Measurements from ENCODE around the gene GALNT17.

GALNT17 gene

GRCh38 chr7:71444130-71444529 lies 312.2 kb downstream of the GALNT17 start:
- no peak for FAIRE-seq
- TF ChIP-seq POLR2A (IDR thresholded peaks at IDR 0.05; ENCODE audit: low read depth, low read length) (no peak), TAF1 (IDR thresholded peaks at IDR 0.05; ENCODE audit: borderline replicate concordance, low read depth, low read length) (no peak), POLR2AphosphoS5 (IDR thresholded peaks at IDR 0.05; ENCODE audit: low read depth, low read length) (no peak)
- DNase-seq (ENCODE audit: insufficient read length) = no peak

DNA sequence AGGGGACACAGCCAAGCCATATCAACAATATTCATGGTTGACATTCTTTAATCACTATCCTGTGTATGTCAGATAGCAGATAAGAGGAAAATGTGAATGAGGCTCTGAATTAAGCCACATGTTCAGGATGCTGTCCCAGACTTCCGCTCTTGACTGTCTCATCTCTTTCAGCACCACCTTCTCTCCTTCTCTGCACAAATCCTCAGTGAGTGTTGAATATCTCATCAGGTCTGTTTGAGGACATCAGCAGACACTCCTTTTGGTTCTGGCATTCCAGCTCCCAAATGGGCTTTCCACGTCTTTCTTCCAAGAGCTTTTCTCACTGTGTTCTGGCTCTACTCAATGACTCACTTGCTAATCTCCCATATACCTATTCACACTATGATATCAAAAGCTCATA lies 321.7 kb downstream of the GALNT17 start:
- no peak for FAIRE-seq
- DNase-seq (ENCODE audit: insufficient read length) = no peak
- TF ChIP-seq POLR2A (IDR thresholded peaks at IDR 0.05; ENCODE audit: low read depth, low read length) (no peak), TAF1 (IDR thresholded peaks at IDR 0.05; ENCODE audit: borderline replicate concordance, low read depth, low read length) (no peak), POLR2AphosphoS5 (IDR thresholded peaks at IDR 0.05; ENCODE audit: low read depth, low read length) (no peak)

DNA sequence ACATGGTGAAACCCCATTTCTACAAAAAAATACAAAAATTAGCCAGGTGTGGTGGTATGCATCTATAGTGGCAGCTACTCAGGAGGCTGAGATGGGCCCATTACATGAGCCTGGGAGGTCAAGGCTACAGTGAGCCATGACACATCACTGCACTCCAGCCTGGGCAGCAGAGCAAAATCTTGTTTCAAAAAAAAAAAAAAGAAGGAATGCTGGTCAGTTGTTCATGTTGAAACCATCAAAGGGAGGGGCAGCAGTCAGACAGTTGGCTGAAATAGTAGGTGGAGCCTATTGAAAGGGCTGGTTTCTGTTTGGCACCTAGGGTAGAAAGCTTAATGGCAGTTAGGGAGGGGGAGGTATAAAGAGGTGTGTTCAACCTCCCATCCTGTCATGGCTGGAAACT lies 323.0 kb downstream of the GALNT17 start:
- no peak for TF ChIP-seq POLR2AphosphoS5 (IDR thresholded peaks at IDR 0.05; ENCODE audit: low read depth, low read length)
- DNase-seq (ENCODE audit: insufficient read length) = no peak
- no peak for FAIRE-seq

DNA sequence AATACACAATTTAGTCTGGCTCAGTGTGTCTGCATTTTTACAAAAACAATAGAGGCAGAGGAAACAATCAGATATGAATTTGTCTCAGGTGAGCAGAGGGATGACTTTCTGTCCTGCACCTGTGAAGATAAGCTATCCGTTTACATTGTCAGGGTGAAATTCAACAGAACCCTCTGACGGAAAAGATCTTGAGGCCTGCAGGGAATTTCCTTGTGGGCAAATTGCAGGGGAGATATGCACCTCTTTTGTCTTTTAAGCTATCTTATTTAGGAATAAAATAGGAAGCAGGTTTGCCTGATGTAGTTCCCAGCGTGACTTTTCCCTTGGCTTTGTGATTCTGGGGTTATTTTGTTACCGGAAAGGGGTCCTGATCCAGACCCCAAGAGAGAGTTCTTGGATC lies 325.1 kb downstream of the GALNT17 start:
- FAIRE-seq (no peak), DNase-seq (ENCODE audit: insufficient read length) (no peak)
- no peak for TF ChIP-seq POLR2AphosphoS5 (IDR thresholded peaks at IDR 0.05; ENCODE audit: low read depth, low read length)
- no peak for TF ChIP-seq TAF1 (IDR thresholded peaks at IDR 0.05; ENCODE audit: borderline replicate concordance, low read depth, low read length)
- no peak for TF ChIP-seq POLR2A (IDR thresholded peaks at IDR 0.05; ENCODE audit: low read depth, low read length)

DNA sequence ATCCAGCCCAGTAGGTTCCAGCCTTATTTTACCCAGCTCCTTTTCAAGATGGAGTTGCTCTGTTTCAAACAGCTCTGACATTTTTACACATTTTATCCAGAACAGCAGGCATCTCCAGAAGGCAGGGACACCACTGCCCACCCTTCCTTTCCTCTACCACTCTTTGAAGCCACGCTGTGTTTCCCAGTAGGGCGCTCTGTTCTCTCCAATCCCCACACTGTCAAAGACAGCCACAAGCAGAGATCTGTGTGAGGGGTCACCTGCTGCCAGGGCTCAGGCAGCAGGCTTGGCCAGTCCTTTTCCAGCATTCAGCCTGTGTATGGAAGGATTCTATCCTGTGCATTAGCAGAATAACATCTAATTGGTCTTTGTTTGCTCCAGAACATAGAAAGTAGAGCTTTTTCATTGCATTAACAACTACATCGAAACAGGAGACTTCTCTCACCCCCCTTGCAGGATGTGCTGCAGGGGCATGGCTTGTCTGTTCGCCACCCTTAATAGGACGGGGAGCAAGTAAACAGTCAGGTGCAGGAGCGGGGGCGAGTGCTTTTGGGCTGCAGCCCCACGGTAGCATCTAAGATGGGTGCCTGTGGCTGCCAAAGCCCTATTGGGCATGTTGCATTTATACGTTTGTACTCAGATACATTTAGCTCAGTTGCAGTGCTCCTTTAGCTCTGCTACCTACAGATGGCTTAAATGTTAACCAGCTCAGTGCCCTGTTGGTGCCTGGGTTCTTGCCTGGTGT lies 326.1 kb downstream of the GALNT17 start:
- DNase-seq (ENCODE audit: insufficient read length) (no peak), FAIRE-seq (no peak)
- TF ChIP-seq POLR2AphosphoS5 (IDR thresholded peaks at IDR 0.05; ENCODE audit: low read depth, low read length) = no peak

DNA sequence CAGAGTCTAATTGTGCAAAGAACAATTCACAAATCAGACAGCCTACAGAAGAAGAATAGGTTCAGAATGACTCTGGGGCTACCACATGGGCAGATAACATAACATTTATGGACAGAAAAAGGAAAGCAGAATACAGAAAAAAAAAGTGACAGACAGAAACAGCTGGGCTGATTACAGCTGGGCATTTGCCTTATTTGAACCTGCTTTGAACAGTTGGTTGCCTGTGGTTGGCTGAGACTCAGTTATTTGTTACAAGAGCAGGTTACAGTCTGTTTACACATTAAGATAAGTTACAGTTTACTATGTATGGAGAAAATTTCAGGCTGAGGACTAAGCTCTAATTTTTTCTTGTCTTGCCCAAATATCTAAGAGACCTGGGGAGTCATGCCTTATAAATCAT lies 327.2 kb downstream of the GALNT17 start:
- no peak for FAIRE-seq
- DNase-seq (ENCODE audit: insufficient read length) = no peak

DNA sequence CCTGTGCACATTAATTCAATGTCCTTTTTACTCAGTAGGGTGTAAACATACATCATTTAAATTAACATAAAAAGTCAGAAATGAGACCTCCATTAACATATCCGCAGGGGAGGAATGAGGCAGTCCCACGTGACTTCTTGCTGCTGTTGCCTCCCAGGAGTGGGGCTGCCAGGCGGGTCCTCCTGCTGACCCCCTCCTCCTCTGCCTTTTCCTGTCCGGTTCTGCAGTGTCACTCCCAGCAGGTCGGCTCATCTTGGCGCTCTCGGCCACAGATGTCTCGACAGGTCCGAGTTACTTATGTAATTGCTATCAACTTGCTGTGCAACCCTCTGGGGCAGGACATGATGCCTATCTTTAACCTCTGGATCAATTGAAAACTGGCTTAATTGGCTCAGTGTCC lies 329.6 kb downstream of the GALNT17 start:
- no peak for TF ChIP-seq POLR2AphosphoS5 (IDR thresholded peaks at IDR 0.05; ENCODE audit: low read depth, low read length)
- no peak for TF ChIP-seq POLR2A (IDR thresholded peaks at IDR 0.05; ENCODE audit: low read depth, low read length)
- TF ChIP-seq TAF1 (IDR thresholded peaks at IDR 0.05; ENCODE audit: borderline replicate concordance, low read depth, low read length) = no peak
- FAIRE-seq (no peak), DNase-seq (ENCODE audit: insufficient read length) (no peak)

More for the DNA sequence above, 327.2 kb downstream of the GALNT17 start:
- TF ChIP-seq TAF1 (IDR thresholded peaks at IDR 0.05; ENCODE audit: borderline replicate concordance, low read depth, low read length) (no peak), POLR2AphosphoS5 (IDR thresholded peaks at IDR 0.05; ENCODE audit: low read depth, low read length) (no peak), POLR2A (IDR thresholded peaks at IDR 0.05; ENCODE audit: low read depth, low read length) (no peak)

- no peak for FAIRE-seq
- no peak for TF ChIP-seq TAF1 (IDR thresholded peaks at IDR 0.05; ENCODE audit: borderline replicate concordance, low read depth, low read length)
- TF ChIP-seq POLR2AphosphoS5 (IDR thresholded peaks at IDR 0.05; ENCODE audit: low read depth, low read length) = no peak
- TF ChIP-seq POLR2A (IDR thresholded peaks at IDR 0.05; ENCODE audit: low read depth, low read length) = no peak
- DNase-seq (ENCODE audit: insufficient read length) = no peak
Measured at GRCh38 chr7:71465741-71466189, 333.8 kb downstream of the GALNT17 start.

DNA sequence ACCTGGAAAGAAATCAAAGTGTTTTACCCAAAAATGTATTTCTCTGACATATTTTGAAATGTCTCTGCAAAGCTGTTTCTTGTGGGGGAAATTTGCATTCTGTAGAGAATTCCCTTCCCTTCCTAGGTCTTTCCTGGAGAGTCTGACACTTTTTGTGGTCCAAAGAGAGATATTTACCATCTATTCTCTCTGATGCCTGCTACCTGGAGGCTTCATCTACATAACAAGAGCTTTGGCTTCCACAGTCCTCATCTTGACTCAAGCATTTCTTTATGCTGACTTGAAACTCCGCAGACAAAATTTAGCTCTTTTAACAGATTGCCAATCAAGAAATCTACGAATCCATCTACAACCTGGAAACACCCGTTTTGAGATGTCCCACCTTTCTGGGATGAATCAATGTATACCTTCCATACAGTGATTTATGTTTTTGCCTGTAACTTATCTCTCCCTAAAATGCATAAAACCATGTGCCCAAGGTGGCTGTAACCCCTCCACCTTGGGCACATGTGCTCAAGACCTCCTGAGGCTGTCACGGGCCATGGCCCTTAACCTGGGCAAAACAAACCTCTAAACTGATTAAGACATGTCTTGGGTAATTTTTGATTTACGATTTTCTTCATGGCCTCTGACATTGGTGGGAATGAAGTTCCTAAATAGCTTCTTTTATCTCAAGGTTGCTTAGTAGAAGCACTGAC lies 334.7 kb downstream of the GALNT17 start:
- TF ChIP-seq POLR2A (IDR thresholded peaks at IDR 0.05; ENCODE audit: low read depth, low read length) (no peak), POLR2AphosphoS5 (IDR thresholded peaks at IDR 0.05; ENCODE audit: low read depth, low read length) (no peak), TAF1 (IDR thresholded peaks at IDR 0.05; ENCODE audit: borderline replicate concordance, low read depth, low read length) (no peak)
- DNase-seq (ENCODE audit: insufficient read length) = no peak
- no peak for FAIRE-seq

DNA sequence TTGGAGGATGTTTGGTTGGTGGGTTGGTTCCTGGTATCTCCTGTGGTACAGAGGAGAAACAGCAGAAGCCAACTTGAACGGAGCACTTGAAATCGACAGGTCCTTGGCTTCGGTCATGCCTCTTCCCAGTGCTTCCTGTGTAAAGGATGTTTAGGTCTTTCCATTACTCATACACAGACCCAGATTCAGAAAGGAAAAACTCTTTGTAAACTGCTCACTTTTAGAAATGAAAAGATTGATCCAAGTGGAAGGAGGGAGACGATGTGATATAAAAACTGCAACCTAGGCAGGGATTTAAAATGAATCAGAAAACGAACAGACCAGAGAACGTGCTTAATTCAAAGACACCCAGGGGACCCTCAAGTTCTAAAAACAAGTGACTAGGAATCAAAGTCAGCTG lies 338.4 kb downstream of the GALNT17 start:
- no peak for DNase-seq (ENCODE audit: insufficient read length)
- no peak for FAIRE-seq
- no peak for TF ChIP-seq TAF1 (IDR thresholded peaks at IDR 0.05; ENCODE audit: borderline replicate concordance, low read depth, low read length)
- no peak for TF ChIP-seq POLR2A (IDR thresholded peaks at IDR 0.05; ENCODE audit: low read depth, low read length)
- no peak for TF ChIP-seq POLR2AphosphoS5 (IDR thresholded peaks at IDR 0.05; ENCODE audit: low read depth, low read length)

- TF ChIP-seq TAF1 (IDR thresholded peaks at IDR 0.05; ENCODE audit: borderline replicate concordance, low read depth, low read length) (no peak), POLR2AphosphoS5 (IDR thresholded peaks at IDR 0.05; ENCODE audit: low read depth, low read length) (no peak), POLR2A (IDR thresholded peaks at IDR 0.05; ENCODE audit: low read depth, low read length) (no peak)
- no peak for DNase-seq (ENCODE audit: insufficient read length)
- FAIRE-seq = no peak
Measured at GRCh38 chr7:71470830-71471229, 338.9 kb downstream of the GALNT17 start.

- no peak for DNase-seq (ENCODE audit: insufficient read length)
- FAIRE-seq = no peak
- TF ChIP-seq TAF1 (IDR thresholded peaks at IDR 0.05; ENCODE audit: borderline replicate concordance, low read depth, low read length) (no peak), POLR2AphosphoS5 (IDR thresholded peaks at IDR 0.05; ENCODE audit: low read depth, low read length) (no peak), POLR2A (IDR thresholded peaks at IDR 0.05; ENCODE audit: low read depth, low read length) (no peak)
Measured at GRCh38 chr7:71472962-71473361, 341.0 kb downstream of the GALNT17 start.

Data from GM12892 (cell line).